HG03139 (cell line): ENCODE results near the gene STAB1.

Experiments
- ATAC-seq: cut with Tn5 transposase; IDR thresholded peaks from one replicate; pipeline ENCODE4 v1.9.1; 2021; ENCODE audit not compliant: unreplicated experiment

The STAB1 gene

DNA sequence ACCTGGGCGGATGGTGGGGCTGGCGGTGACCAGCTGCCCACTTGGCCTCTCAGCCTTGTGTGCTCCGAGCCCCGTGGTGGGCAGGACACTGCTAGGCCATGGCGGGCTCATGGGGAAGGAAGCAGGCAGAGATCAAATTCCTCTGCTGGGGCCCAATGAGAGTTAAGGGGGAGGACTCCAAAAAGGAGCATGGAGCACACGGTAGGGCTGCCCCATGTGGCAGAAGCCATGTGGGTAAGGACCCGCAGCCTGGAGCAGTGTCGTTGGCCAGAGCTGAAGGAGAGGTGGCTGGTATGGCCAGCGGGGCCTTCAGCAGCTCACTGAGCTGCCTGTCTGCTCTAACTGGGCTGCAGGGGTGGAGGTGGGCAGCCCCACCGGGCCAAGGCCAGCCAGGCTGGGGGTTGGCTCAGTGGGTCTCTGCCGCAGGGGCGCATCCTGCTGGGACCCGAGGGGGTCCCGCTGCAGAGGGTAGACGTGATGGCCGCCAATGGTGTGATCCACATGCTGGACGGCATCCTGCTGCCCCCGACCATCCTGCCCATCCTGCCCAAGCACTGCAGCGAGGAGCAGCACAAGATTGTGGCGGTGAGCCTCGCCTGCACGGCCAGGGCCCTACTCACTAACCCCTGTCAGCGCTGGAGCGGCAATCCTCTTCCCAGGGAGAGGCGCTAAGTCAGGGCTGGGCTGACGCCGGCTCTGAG is 11.3 kb downstream of the STAB1 start:
- ATAC-seq: no peak

DNA sequence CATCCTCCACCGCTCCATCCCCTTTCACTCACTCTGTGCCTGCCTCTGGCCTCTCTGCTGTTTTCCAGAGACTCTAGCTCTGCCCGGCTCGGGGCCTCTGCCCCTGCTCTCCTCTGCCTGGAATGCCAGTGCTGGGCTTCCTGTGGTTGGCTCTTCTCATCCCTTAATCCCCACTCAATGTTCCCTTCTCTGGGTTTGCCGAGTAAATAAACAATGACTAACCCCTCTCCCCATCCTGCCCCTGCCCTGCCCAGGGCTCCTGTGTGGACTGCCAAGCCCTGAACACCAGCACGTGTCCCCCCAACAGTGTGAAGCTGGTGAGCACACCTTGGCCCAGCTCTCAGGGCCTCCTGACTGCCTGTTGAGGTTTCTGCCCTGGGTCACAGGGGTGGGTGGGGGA is 12.2 kb downstream of the STAB1 start:
- no peak for ATAC-seq

DNA sequence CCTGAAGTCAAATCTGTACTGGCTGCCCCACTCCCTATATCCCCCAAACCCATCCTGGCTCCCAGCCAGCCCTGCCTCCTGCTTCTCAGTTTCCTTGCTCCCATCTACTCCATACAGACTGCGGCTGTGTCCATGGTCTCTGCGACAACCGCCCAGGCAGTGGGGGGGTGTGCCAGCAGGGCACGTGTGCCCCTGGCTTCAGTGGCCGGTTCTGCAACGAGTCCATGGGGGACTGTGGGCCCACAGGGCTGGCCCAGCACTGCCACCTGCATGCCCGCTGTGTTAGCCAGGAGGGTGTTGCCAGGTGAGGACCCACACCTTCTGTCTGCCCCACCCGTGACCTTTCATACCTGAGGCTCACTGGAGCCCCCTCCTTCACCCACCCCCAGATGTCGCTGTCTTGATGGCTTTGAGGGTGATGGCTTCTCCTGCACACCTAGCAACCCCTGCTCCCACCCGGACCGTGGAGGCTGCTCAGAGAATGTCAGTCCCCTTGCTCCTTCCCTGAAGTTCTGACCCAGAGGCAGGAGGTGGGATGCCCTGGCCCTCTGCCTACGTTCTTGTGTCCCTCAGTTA is 14.7 kb downstream of the STAB1 start:
- ATAC-seq: no peak

DNA sequence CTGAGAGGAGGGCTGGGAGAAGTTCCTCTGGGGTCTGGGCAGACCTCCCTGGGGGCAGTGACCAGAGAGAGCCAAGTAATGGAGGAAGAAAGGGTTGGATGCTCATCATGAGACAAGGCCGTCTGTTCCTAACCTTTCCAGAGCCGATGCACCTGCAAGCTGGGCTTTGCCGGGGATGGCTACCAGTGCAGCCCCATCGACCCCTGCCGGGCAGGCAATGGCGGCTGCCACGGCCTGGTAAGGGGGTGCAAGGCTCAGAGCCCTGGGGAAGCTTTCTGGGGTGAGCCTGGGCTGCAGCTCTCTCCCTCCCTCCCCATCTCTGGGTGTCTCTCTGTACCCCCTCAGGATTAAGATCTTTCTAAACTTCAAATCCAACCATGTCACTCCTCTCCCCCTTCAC is 16.4 kb downstream of the STAB1 start:
- ATAC-seq: no peak

DNA sequence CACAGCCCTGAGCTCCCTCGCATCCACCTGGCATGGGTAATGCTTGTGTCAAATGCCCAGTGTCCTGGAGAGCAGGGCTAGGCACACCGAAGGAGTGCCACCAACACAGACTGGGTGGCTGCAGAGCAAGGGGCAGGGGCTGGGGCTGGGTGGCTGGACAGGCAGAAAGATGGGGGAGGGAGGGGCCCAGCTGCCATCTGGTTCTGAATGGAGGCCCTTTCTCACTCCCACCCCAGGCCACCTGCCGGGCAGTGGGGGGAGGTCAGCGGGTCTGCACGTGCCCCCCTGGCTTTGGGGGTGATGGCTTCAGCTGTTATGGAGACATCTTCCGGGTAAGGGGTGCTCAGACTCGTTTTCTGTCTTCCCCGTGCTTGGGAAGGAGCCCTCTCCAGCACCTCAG is 17.0 kb downstream of the STAB1 start:
- no peak for ATAC-seq

DNA sequence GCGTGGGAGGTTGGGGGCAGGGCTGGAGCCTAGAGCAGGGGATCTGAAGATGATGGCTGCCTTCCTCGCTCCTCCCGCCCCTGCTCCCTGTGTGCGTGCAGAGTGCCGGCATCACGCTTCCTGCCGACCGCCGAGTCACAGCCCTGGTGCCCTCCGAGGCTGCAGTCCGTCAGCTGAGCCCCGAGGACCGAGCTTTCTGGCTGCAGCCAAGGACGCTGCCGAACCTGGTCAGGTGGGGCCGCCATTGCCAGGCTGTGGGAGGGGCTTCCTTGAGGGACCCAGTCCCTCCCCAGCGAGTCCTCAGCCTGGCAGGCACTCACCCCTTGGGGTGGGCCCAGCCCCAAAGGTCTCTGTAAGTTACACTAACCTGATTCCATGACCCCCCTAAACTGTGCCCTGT is 17.6 kb downstream of the STAB1 start:
- ATAC-seq: no peak

DNA sequence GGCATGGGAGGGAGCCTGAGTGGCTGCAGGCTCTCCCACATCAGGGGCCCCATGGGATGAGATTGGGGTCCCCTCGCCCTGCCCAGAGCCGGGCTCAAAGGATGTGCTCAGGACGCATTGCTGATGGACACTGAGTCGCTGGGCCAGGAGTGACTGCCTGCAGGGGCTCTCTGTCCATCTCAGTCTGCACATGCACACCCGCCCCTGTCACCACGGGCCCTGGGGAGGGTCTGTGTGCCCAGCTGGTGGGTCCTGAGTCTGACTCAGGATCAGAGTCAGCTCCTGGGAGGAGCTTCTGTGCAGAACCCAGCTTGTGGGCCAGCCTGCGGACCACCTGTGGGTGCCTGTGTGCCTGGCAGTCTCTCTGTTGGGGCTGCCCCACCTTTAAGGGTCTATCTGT is 18.1 kb downstream of the STAB1 start:
- ATAC-seq: no peak

DNA sequence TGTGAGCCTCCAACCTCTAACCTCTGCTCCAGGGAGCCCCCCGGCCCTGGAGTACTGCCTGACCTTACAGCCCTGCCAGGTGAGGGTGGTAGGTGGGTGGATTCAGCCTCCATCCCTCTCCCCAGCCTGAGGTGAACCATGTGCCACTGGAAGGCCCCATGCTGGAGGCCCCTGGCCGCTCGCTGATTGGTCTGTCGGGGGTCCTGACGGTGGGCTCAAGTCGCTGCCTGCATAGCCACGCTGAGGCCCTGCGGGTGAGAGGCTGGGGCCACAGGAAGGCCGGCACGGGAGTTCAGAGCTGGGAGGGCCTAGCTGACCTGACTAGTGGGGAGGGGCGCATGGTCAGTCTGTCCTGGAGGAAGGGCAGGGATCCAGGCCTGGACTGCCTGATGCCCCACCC is 19.4 kb downstream of the STAB1 start:
- ATAC-seq: no peak

DNA sequence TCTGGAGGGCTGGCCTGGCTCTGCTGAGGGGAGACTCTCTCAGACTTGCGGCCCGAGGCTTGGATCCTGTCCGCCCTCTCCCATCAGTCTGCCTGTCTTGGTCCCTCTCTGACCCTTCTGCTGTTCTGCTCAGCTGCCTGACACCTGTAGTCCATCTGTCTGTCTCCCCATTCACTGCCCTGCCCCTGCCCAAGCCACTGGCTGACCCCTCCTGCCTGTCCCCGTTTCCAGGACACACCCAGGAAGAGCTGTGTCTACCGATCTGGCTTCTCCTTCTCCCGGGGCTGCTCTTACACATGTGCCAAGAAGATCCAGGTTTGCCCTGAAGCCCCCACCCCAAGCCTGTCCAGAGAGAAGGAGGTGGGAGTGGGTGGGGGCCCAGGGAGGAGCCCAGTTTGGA is 20.1 kb downstream of the STAB1 start:
- ATAC-seq: no peak

DNA sequence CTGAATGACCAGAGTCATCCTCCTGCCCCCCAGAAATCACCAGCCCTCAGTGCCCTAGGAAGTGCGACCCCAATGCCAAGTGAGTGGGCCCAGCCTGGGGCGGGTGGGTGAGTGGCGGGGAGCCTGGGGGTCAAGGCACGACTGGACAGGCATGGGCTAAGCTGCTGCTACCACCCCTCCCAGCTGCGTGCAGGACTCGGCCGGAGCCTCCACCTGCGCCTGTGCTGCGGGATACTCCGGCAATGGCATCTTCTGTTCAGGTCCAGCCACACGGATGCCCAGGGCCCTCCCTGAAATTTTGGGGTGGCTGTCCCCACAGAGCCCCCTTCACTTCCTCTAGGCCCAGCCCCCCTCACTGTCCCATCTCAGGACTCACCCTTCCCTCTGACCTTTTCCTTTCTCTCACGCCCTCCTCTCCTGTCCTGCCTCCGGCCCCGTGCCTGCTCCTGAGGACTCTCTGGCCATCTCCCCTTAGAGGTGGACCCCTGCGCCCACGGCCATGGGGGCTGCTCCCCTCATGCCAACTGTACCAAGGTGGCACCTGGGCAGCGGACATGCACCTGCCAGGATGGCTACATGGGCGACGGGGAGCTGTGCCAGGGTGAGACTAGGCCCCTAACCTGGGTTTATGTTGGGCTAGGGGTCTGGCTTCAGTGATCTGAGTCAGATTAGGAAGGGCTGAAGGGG is 21.5 kb downstream of the STAB1 start:
- ATAC-seq: no peak

DNA sequence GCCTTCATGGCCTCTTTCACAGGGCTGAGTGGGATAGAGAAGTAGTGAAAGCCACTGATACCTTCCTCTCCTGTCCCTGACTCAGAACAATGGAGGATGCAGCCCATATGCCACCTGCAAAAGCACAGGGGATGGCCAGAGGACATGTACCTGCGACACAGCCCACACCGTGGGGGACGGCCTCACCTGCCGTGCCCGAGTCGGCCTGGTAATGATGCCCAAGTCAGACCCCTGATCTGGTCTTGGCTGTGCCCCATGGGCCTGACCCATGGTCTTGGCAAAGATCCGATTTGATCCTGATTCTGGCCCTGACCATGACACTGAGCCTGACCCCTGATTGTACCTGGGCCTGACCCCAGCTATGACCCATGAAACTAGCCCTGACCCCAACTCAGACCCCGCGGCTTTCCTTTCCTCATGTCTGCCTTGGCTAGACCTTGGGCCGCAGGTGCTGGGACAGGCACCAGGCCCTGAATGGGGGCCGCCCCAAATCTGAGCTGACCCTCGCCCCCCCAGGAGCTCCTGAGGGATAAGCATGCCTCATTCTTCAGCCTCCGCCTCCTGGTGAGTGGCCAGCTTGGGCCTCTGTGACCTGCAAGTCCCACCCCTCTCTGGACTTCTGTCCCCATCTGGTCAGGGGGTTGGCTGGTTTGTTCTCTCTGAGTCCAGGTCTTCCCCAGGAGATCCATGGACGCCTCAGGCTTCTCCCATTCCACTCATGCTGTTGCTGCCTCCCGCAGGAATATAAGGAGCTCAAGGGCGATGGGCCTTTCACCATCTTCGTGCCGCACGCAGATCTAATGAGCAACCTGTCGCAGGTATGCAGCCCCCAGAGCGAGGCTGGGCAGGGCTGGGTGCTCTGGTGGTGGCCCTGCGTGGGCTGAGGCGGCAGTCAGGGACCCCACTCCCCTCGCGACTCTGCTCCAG is 22.9 kb downstream of the STAB1 start:
- no peak for ATAC-seq

DNA sequence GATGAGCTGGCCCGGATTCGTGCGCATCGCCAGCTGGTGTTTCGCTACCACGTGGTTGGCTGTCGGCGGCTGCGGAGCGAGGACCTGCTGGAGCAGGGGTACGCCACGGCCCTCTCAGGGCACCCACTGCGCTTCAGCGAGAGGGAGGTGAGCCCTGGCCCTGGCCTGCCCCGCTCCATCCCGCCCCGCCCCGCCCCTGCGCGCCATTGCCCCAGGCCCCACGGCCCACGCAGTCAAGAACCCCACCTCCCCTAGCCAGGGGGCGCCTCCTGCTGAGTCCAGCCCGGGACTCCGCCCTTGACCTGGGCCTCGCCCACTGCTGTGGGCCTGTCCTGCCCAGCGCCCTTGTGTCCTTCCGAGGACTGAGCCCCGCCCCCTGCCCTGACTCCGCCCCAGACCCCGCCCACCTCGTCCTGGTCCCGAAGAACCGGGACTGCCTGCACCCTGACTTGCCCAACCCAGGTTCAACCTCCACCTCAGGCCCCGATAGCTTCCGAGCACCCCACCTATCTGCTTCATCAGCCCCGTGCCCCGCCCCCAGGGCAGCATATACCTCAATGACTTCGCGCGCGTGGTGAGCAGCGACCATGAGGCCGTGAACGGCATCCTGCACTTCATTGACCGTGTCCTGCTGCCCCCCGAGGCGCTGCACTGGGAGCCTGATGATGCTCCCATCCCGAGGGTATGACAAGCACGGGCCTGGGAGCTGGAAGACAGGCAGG is 23.7 kb downstream of the STAB1 start:
- no peak for ATAC-seq

DNA sequence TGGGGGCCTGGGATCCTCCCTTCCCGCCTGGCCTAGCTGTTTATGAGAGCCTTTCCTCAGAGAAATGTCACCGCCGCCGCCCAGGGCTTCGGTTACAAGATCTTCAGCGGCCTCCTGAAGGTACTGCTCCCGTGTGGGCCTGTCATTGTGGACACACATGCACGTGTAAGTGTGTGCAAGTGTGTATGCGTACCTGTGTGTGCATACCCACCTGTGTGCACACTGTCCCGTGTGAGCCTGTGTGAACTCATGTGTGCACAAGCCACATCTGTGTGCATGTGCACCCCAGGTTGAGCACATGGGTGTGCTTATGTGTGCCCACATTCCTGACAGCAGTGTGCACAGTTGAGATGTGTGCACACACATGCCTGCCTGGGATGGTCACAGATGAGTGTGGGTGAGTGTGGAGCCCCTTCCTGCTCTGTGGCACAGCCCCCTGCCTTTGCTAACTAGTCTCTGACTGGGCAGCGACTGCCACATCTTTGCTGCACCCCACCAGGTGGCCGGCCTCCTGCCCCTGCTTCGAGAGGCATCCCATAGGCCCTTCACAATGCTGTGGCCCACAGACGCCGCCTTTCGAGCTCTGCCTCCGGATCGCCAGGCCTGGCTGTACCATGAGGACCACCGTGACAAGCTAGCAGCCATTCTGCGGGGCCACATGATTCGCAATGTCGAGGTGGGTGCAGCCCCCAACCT is 24.5 kb downstream of the STAB1 start:
- ATAC-seq: no peak

DNA sequence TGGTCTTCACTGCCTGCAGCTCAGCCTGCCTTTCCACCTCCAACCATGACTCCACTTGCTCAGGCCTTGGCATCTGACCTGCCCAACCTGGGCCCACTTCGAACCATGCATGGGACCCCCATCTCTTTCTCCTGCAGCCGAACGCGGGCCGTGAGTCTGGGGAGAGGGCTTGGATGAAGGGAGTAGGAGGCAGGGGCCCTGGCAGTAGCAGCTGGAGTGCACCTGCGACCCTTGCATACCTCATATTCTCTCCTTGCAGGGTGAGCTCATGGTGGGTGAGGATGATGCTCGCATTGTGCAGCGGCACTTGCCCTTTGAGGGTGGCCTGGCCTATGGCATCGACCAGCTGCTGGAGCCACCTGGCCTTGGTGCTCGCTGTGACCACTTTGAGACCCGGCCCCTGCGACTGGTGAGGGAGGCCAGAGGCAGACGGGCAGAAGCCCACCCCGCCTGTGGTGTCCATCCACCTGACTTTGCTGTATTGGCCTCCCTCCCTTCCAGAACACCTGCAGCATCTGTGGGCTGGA is 25.1 kb downstream of the STAB1 start:
- no peak for ATAC-seq

DNA sequence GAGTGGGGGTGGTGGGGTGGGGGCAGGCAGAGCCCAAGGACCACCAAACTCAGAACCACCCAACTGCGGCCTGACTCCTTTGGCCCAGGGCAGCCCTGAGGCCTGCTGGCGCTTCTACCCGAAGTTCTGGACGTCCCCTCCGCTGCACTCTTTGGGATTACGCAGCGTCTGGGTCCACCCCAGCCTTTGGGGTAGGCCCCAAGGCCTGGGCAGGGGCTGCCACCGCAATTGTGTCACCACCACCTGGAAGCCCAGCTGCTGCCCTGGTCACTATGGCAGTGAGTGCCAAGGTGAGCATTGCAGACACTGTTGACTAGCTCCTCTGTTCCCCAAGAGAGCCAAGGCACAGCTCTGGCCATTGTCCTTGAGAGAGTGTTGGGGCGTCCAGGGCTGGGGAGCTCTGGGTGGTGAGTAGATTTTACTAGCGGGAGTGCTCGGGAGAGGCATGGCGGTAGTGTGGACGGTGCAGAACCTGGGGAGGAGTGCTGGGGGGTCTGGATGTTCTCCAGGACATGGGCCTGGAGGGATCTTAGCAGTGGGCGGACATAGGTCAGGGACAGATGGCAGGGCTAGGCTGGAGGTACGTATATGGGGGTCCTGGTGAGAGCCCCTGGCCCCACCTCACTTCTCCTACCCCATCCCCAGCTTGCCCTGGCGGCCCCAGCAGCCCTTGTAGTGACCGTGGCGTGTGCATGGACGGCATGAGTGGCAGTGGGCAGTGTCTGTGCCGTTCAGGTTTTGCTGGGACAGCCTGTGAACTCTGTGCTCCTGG is 25.8 kb downstream of the STAB1 start:
- ATAC-seq: no peak

DNA sequence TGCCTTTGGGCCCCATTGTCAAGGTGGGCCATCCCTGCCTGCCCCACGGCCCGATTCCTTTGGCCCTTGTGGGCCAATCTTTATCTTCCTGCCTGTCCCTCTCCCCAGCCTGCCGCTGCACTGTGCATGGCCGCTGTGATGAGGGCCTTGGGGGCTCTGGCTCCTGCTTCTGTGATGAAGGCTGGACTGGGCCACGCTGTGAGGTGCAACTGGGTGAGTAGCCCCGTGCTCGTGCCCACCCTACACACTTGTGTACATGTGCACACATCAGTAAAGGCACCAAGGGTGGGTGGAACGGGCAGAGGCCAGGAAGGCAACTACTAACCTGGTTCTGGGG is 26.3 kb downstream of the STAB1 start:
- ATAC-seq: no peak

DNA sequence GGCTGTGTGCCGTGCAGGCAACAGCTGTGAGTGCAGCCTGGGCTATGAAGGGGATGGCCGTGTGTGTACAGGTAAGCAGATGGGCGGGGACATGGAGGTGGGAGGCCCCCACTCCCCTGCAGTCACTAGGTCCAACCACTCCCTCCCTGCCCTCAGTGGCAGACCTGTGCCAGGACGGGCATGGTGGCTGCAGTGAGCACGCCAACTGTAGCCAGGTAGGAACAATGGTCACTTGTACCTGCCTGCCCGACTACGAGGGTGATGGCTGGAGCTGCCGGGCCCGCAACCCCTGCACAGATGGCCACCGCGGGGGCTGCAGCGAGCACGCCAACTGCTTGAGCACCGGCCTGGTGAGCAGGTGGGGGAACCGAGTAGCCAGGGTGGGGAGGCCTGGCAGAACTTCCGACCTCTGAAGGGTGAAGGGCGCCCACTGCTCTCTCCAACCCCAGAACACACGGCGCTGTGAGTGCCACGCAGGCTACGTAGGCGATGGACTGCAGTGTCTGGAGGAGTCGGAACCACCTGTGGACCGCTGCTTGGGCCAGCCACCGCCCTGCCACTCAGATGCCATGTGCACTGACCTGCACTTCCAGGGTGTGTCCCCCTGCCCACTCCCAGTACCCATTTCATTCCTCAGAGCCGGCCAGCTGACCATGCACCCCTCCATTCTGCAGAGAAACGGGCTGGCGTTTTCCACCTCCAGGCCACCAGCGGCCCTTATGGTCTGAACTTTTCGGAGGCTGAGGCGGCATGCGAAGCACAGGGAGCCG is 26.9 kb downstream of the STAB1 start:
- no peak for ATAC-seq

DNA sequence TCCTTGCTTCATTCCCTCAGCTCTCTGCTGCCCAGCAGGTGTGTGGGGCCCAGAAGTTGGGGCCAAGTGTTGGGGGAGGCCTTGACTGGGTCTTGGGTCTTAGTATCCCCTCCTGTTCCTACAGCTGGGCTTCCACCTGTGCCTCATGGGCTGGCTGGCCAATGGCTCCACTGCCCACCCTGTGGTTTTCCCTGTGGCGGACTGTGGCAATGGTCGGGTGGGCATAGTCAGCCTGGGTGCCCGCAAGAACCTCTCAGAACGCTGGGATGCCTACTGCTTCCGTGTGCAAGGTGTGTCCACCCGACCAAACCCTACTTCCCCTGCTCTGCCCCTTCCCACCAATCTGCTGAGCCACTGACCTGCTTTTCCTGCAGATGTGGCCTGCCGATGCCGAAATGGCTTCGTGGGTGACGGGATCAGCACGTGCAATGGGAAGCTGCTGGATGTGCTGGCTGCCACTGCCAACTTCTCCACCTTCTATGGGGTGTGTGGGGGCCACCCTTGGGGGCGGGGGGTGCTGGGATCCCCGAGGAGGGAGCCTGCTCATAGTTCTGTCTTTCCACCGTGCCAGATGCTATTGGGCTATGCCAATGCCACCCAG is 27.6 kb downstream of the STAB1 start:
- no peak for ATAC-seq
